Left cardiac atrium (tissue), 4 donors: ENCODE data around the gene GPBP1L1. TPM values are rescaled to one million over a fixed set of nuclear protein-coding genes. Genes with fewer than 3 reads are reported as not detected.

Experiments used
- ATAC-seq, 2 donors: fragments of 200-7000 bp; cut with Tn5 transposase; one replicate each; pipeline ENCODE4 v1.9.1; 2020; ENCODE audit warnings: mild to moderate bottlenecking in 2 of 2, moderate library complexity in 2 of 2
- DNase-seq: peaks from one replicate; pipeline ENCODE4 v3.0.0-alpha.2; 2020
- intact Hi-C, 2 donors: fragments of 100-400 bp; cut with DNase I; formaldehyde crosslinking; loops; one replicate each; pipeline versions ENCODE4 v1.14.1 to v1.15.1; 2022 to 2023
- total RNA-seq, 2 donors: library from RNA; stranded (reverse); fragmentation: NEBNext Ultra II Directional; extraction: Animal tissue kit (Norgen Biotek cat#: 25700); gene quantifications; one replicate each; pipeline ENCODE4 v1.2.1, GENCODE V29; 2021
- donor health status: DM: no; HTN: yes; CAD: no.
- donor health status: DM: no; HTN: yes; CAD: no; lungs with severe emphysema.
- donor health status: DM: yes; HTN: yes; CAD: no.
- donor health status: Dilated cardiomyopathy.

The GPBP1L1 gene
- total RNA-seq, 2 donors from 2014 or later, result 69.0 to 71.6 TPM

DNA sequence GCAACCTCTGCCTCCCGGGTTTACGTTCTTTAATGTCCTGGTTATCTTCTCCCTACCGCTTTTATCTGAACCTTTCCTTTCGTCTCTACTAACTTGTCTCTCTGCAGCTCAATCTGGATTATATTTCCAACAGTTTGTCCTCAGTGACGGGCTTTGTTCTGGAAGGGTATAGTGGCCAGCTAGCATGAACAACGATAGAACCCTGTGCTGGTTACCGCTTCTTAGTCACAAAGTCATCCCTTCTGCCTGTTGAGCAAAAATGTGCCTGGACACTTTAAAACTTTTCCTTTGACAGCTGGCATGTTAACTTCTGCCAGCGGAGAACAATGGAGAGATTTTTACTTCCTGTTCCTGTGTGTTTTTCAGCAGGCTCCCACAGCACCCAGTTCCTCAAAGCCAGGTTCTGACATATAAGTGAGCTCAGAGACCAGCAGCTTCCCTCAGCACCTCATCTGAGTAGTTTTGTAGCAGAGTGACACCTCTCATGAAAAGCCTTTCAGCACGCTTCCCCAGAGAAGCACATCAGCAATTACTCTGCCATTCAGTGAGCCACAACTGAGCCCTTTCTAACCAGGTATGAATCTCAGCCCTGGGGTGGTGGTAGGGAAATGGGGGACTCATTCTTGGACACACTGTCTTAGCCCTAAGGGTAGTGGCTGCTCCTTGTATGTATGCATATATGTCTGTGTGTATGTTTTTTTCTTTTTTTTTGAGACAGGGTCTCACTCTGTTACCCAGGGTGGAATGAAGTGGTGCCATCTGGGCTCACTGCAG is 38.9 kb downstream of the GPBP1L1 start:
- intact Hi-C loops, result no loop called here
- ATAC-seq, result peak; percentile 15 to 64

GRCh38 chr1:45644661-45645060 is 41.7 kb downstream of the GPBP1L1 start:
- intact Hi-C loops, result no loop called here
- DNase-seq (no peak), ATAC-seq (no peak)

More for the DNA sequence above, 38.9 kb downstream of the GPBP1L1 start:
- DNase-seq, result no peak

DNA sequence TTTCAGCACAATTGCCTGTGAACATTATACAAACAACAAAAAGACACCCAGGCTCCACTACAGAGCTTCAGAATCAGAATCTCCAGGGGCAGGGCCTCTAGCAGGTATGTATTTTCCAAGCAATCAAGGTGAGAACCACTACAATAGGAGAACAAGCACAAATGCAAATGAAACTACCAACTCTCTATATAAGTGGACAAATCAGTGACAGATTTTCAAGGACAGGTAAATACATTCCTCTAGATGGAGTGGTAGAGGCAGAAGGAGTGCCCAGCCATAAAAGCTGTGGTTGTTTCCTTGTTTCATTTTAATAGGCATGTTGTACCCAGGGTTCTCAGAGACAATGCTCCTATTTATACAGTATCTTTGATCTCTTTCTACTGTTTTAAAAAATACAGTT is 42.4 kb downstream of the GPBP1L1 start:
- no peak for ATAC-seq
- DNase-seq, result no peak
- intact Hi-C loops, result no loop called here

- intact Hi-C loops, result no loop called here
- DNase-seq (no peak), ATAC-seq (no peak)
These were observed 43.0 kb downstream of the GPBP1L1 start for GRCh38 chr1:45643321-45643720.

DNA sequence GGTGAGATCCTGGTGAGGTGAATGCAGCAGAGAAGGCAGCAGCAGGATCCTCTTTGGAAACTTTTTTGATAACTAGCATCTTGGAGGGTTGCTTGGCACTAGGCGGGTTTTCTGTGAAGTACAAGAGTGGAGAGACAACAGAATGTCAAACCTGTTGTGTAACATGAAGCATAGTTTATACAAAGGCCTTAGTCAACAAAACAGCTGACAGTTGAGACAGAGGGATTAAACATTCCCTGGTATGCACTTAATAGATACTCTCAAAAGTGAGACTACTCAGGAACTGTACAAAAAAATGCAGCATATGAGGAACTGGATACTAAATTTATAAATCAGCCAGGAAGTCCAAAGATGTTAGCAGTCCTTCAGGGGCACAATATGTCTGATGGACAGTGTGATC is 46.0 kb downstream of the GPBP1L1 start:
- intact Hi-C loops, result no loop called here
- ATAC-seq (no peak), DNase-seq (no peak)

DNA sequence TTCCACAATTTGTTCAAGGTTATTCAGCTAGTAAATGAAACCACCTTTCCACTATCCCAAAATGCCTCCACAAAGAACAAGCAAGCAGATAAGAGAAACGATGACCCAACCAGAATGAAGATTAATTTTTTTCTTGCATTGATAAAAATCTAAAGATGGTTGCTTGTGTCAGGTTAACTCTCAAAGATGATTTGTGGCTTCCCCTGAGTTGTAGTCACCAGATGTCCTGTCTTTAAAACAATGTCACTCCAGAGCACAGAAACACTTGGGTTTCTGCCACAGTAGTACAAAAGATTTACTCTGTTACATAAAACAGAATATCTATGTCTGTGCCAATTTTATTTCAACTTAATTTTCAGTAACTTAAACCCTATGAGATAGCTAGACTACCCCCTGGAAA is 51.1 kb downstream of the GPBP1L1 start:
- ATAC-seq (no peak), DNase-seq (no peak)
- intact Hi-C loops, result no loop called here

DNA sequence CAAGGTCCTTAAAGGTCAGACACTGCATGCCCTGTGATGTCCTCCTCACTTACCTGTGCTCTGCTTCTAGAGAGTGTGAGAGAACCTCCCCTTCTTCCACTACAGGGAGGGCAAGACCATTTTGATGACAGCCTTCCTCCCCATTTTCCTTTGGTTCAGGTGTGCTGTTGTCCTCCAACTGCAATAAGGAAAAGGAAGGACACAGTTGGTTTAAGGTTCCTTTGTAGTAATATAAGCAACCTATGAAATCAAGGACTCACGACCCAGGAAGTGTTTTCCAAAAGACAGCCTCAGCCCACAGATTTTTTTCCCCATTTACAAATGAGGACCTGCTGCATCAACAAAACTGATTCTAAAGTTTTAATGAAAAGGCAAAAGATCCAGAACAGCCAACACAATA is 55.9 kb downstream of the GPBP1L1 start:
- ATAC-seq (no peak), DNase-seq (no peak)
- intact Hi-C loops, result no loop called here

- intact Hi-C loops, result no loop called here
- no peak for DNase-seq
- ATAC-seq, result no peak
These were observed 57.3 kb downstream of the GPBP1L1 start for GRCh38 chr1:45629035-45629434.

- peak in 1 of 2 donors; percentile 6 for ATAC-seq
- no peak for DNase-seq
- intact Hi-C loops, result no loop called here
These were observed 62.4 kb downstream of the GPBP1L1 start, which contains the start of gene CCDC17 for GRCh38 chr1:45623972-45624371. Gene CCDC17 (minus strand): TSS chr1:45624054. CDS start chr1:45623909, 145 bp downstream.

DNA sequence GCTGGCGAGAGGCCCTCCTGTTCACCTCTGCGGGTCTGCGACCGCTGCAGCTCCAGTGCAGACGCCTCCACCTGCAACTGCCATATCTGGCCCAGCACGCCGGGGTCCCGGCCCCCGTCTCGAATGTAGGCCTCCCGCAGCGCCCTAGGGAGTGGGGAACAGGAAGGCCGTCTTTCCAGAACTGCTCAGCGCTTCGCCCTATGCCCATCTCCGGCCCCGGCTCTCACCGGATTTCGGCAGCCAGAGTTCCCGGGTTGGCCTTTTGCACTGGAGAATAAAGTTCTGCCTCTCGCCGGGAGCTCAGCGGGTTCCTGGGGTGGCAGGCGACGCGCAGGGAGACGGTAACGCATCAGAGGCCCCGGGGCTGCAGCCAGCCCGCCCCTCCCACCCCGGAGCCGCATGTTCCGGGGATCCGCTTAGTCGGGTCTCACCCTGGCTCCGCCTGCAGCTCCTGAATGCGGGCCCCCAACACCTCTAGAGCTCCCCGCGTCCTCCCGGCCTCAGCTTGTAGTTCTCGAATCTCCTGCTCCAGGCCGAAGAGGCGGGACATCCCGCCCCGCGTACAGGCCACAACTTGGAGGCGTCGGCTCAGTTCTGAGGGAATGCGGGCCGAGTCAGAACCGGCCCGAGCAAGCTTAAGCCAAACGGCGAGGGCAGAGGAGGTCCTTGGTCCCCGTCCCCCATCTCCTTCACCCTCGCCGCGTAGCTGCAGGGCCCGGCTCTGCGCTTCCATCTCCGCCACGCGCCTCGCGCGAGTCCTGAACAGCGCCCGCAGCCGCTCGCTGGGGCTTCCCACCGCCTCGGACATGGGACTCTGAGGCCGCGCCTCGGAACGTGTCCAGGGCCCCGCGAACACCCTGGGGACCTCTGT is 63.6 kb downstream of the GPBP1L1 start:
- intact Hi-C loops, result no loop called here
- ATAC-seq (peak; percentile 27 to 43), DNase-seq (peak; percentile 33)

DNA sequence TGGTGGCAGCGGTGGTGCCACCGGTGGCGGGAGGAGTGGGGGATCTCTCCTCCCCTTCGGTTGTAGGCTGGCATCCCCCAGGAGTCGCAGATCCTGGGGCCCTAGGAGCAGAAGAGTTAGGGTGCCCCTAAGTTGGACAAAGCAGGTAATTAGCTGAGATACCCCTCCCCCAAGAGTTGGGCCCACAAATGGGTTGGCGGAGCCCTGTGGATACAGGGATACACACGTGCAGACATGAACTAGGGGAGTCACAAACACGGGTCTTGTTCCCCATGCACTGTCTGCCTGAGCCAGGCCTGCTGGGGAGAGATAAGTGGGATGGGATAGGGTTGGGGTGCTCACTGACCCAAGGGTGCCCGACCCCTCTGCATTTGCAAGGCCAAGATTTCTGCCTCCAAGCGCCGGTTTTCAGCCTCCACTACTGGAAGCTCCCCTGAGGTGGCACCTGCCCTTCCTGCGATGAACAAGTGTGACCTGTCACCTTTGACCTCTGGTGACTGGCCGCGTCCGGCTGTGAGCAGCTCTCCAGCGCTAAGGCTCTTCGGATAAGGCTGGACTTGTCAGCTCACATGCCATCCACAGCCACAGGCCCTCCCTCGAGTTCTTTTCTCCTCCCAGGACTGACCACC is 64.3 kb downstream of the GPBP1L1 start:
- DNase-seq, result no peak
- peak; percentile 19 to 23 for ATAC-seq
- intact Hi-C loops, result no loop called here

- intact Hi-C loops, result no loop called here
- no peak for DNase-seq
- peak; percentile 12 to 37 for ATAC-seq
These were observed 64.9 kb downstream of the GPBP1L1 start for GRCh38 chr1:45621501-45621836.

DNA sequence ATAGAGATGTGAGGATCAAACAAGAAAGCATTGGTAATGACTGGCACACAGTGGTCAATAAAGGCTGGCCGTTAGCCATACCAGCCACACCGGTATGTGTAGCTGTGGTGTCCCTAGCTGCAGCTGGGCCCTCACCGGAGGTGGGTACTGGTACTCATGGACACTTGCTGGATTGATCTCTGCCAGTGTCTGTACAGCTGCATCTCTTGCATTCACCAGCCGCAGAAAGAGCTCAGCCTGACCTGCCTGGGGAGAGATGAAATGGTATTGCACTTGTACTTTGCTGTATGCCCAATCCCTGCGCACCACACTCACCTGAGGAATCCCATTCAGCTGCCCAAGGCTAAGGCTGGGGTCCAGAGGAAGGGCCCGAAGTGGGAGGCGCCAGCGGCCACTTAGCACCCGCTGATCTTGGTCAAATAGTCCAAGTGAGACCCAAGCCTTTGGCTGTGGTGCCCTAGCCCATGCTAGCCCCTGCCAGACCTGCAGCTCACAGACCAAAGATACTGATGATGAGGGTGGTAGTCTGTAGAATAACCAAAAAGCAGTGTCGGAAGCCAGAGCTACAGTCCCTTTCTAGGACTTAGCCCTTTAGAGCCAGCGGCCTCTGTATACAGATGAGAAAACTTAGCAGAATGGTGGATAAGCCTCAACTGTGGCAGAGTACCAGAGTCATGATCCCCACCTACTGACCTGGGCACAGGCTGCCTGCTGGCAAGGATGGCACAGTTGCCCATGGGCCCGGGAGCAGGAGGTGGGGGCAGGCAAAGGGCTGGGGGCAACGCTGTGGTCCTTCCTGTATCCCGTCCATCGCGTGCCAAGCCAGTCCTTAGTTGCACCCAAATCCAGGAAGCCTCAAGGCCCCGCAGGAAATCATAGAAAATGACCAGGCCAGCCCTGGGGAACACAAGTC is 65.5 kb downstream of the GPBP1L1 start:
- peak; percentile 31 for DNase-seq
- ATAC-seq, result no peak

DNA sequence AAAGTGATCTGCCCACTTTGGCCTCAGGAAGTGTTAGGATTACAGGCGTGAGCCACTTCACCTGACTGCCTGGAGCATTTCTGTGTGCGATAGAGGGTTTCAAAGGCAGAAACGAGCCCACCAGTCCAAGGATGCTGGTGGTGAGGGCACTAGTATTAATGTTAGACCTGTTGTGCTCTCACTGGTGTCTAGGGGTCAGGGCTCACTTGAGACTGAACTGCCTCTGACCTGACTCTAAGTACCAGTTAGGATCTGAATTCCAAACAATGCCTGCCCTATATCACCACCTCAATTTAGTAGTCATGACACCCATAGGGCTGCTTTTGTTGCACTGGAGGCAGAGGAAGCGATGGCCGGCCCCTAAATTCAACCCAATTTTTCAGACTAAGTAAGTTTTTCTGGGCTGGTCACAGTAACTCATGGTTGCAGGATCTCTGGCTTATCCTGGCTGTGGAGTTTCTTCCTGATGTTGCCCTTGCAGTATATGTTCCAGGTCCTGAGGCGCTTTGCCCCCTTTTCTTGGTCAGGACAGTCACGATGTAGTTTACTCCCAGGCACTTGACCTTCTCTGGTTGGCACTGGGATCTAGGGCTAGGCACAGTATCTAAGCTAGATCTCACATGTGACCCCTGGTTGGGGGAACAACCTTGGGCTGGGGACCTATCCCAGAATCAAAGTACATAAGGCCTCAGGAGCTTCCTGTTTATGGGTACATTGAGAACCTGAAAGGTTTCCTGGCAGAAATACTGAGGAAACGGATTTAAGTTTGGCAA is 67.0 kb downstream of the GPBP1L1 start:
- DNase-seq (no peak), ATAC-seq (no peak)
- intact Hi-C loops, result no loop called here

More for the DNA sequence above, 65.5 kb downstream of the GPBP1L1 start:
- intact Hi-C loops, result no loop called here

- DNase-seq, result no peak
- intact Hi-C loops, result no loop called here
- no peak for ATAC-seq
These were observed 68.7 kb downstream of the GPBP1L1 start for GRCh38 chr1:45617618-45618017.

- no peak for DNase-seq
- intact Hi-C loops, result no loop called here
- ATAC-seq, result no peak
These were observed 70.4 kb downstream of the GPBP1L1 start for GRCh38 chr1:45615885-45616284.

DNA sequence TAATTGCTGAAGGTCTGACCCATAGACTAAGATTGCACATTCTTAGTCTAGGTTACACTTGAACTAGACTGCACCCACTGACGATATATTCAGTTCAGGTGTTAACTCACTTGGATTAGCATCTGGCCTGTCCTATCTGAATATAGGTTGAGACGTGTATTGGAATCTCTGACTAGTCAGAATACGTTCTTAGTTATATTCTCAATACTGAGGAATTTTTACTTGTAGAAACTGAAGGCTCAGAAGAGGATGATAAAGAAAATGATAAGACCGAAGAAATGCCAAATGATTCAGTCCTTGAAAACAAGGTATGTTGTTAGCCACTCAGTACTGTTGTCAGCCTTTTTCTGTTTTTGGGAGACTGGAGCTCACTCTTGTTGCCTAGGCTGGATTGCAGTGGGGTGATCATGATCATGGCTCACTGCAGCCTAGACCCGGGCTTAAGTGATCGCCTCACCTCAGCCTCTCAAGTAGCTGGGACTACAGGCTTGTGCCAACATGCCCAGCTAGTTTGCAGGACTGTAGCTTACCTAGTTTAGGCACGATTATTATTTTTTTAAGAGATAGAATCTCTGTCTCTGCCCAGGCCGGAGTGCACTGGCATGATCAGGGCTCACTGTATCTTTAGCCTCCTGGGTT is 73.3 kb downstream of the GPBP1L1 start:
- DNase-seq, result no peak
- intact Hi-C loops, result no loop called here

More for the DNA sequence above, 73.3 kb downstream of the GPBP1L1 start:
- no peak for ATAC-seq
